Neural progenitor cell (in vitro differentiated cells): ENCODE measurements around the gene AZGP1. TPM values are rescaled to one million over a fixed set of nuclear protein-coding genes. Genes with fewer than 3 reads are reported as not detected.
A peak's percentile ranks its signal among the peaks of the same experiment; 100 is the strongest.

ENCODE experiments used
- DNase-seq: peaks from one replicate; pipeline ENCODE4 v3.0.0-alpha.2; 2016; ENCODE audit warnings: low spot score
- H2AFZ ChIP-seq: fragments of 200-600 bp; sonication (generic); replicated peaks from 2 replicates; pipeline ENCODE4 v1.6.1; 2016; ENCODE audit warnings: antibody characterized with exemption
- H3F3A ChIP-seq: fragments of 200-600 bp; sonication (generic); 2 replicates; pipeline ENCODE4 v1.6.1; 2016; ENCODE audit warnings: antibody characterized with exemption, low read depth
- H3K27ac ChIP-seq: fragments of 200-600 bp; sonication (generic); 2 replicates; pipeline ENCODE4 v1.5.1; 2016; ENCODE audit warnings: mild to moderate bottlenecking
- H3K27me3 ChIP-seq: fragments of 200-600 bp; sonication (generic); 2 replicates; pipeline ENCODE4 v1.6.1; 2016; ENCODE audit warnings: mild to moderate bottlenecking, moderate library complexity
- H3K36me3 ChIP-seq: fragments of 200-600 bp; sonication (generic); 2 replicates; pipeline ENCODE4 v1.5.1; 2016
- H3K4me1 ChIP-seq: fragments of 200-600 bp; sonication (generic); 2 replicates; pipeline ENCODE4 v1.6.1; 2016; ENCODE audit warnings: mixed run types
- H3K4me2 ChIP-seq: fragments of 200-600 bp; sonication (generic); 2 replicates; pipeline ENCODE4 v1.6.1; 2016
- H3K4me3 ChIP-seq: fragments of 200-600 bp; sonication (generic); 2 replicates; pipeline ENCODE4 v1.5.1; 2016
- H3K79me2 ChIP-seq: fragments of 200-600 bp; sonication (generic); 2 replicates; pipeline ENCODE4 v1.6.1; 2016; ENCODE audit warnings: low read depth
- H3K9ac ChIP-seq: fragments of 200-600 bp; sonication (generic); 2 replicates; pipeline ENCODE4 v1.6.1; 2016
- H3K9me3 ChIP-seq: fragments of 200-600 bp; sonication (generic); 2 replicates; pipeline ENCODE4 v1.5.1; 2016; ENCODE audit warnings: low read depth
- H4K20me1 ChIP-seq: fragments of 200-600 bp; sonication (generic); 2 replicates; pipeline ENCODE4 v1.6.1; 2016; ENCODE audit warnings: low read depth
- H3K27ac Mint-ChIP-seq: 3 replicates; pipeline ENCODE4 v1.8.0; 2021; ENCODE audit warnings: mixed read lengths
- H3K27me3 Mint-ChIP-seq: 2 replicates; pipeline ENCODE4 v1.8.0; 2022; ENCODE audit warnings: low read depth, mild to moderate bottlenecking, inconsistent platforms, moderate library complexity, mixed read lengths; ENCODE audit not compliant: insufficient read depth
- H3K36me3 Mint-ChIP-seq: 3 replicates; pipeline ENCODE4 v1.8.0; 2021; ENCODE audit warnings: mixed read lengths
- H3K4me1 Mint-ChIP-seq: 3 replicates; pipeline ENCODE4 v1.8.0; 2021; ENCODE audit warnings: mixed read lengths
- H3K4me3 Mint-ChIP-seq: 3 replicates; pipeline ENCODE4 v1.8.0; 2021; ENCODE audit warnings: mild to moderate bottlenecking, moderate library complexity, mixed read lengths
- H3K9me3 Mint-ChIP-seq: 3 replicates; pipeline ENCODE4 v1.8.0; 2020; ENCODE audit warnings: mixed read lengths
- CTCF ChIP-seq: fragments of 200-600 bp; sonication (generic); IDR thresholded peaks from 2 replicates; pipeline ENCODE4 v1.5.1; 2017; ENCODE audit warnings: antibody characterized with exemption, mild to moderate bottlenecking
- EZH2 ChIP-seq: fragments of 200-600 bp; sonication (generic); IDR thresholded peaks from 2 replicates; pipeline ENCODE4 v1.6.1; 2017; ENCODE audit warnings: antibody characterized with exemption, mild to moderate bottlenecking, moderate library complexity
- EZH2phosphoT487 ChIP-seq: fragments of 200-600 bp; sonication (generic); IDR thresholded peaks from 2 replicates; pipeline ENCODE4 v1.6.1; 2017; ENCODE audit warnings: antibody characterized with exemption
- total RNA-seq: library from RNA; depleted of rRNA; stranded (reverse); fragments of >200 nt; gene quantifications from 2 replicates; pipeline ENCODE4 v1.2.3, GENCODE V29; 2015; ENCODE audit warnings: low replicate concordance

The AZGP1 gene
- total RNA-seq, 1 donor from 2014 or later: not detected

DNA sequence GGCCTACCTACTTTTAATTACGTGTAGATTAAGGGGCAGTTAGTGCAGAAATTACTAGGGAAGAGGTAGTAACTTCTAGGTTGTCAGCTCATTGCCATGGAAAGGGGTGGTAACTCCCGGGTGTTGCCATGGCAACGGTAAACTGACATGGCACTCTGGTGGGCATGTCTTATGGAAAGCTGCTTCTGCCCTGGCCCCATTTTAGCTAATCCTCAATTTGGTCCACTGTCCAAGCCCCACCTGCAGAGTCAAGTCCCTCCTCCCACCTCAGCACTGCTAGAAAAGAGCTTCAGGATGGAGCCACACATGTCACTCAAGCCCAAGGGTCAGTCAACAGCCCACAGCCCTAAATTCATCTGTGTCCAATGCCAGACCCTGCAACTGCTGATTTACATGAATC, 32.1 kb upstream of the AZGP1 start:
- Histone ChIP-seq H3K27me3 (peaks cover 4% of the 10 kb centered on the region), H3K4me2 (no peak overlapping the region), H4K20me1 (no peaks in the 10 kb centered on the region), H3K79me2 (no peaks in the 10 kb centered on the region), H3F3A (no peaks in the 10 kb centered on the region), H3K27ac (no peak overlapping the region), H3K4me3 (no peak overlapping the region), H2AFZ (no peak overlapping the region), H3K9ac (no peak overlapping the region), H3K4me1 (no peaks in the 10 kb centered on the region), H3K36me3 (no peaks in the 10 kb centered on the region), H3K9me3 (no peaks in the 10 kb centered on the region)
- Mint-ChIP-seq H3K9me3 (no peaks in the 10 kb centered on the region), H3K27ac (no peak overlapping the region), H3K4me3 (no peak overlapping the region), H3K36me3 (no peaks in the 10 kb centered on the region), H3K27me3 (peaks cover 9% of the 10 kb centered on the region), H3K4me1 (peaks cover 2% of the 10 kb centered on the region)
- TF ChIP-seq EZH2 (no peak), CTCF (no peak), EZH2phosphoT487 (no peak)
- DNase-seq: peak; percentile 34

DNA sequence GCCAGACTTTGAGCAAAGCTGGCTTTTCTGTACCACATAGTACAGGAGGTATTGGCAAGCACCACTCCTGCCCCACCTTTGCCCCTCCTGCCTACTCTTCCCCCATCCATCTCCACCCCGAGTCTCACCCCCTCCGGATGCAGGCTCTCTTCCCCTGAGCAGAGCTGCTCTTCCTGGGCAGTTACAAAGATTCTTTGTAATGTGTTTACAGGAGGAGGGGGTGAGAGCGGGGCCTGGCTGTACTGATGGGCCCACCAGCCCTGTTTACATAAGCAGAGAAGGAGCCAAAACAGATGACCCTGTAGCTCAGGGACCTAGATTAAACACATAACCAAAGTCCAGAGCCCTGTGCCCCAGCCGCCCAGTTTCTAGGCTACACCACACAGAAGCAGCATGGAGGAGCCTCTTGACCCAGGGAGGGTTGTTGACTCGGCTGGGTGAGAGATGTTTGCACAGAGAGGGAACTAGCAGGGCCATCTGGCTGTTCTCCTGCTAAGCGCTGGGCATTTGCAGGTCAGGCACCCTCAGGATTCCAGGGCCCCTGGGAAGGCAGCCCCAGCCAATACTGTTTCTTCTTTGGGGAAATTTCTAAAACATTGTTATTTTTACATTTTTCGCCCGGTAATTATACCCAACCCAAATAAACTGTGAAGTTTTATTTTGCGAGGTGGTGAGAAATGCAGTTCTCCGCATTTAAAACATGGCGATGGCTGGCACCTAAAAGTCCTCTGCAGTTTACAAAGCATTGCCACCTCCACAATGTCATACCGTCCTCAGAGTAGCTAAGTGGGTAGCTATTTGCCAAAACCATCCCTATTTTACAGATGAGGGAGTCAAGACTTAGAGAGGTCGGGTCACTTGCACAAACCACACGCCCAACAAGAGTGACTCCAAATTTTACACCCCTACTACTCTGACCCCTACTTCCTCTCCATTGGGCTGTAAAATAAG, 28.2 kb upstream of the AZGP1 start:
- H3K4me1 Mint-ChIP-seq: peaks cover 2% of the 10 kb centered on the region
- Histone ChIP-seq H3F3A (no peaks in the 10 kb centered on the region), H3K36me3 (no peaks in the 10 kb centered on the region), H3K4me1 (no peaks in the 10 kb centered on the region), H4K20me1 (no peaks in the 10 kb centered on the region), H2AFZ (peak overlapping the region; percentile 46), H3K4me3 (no peak overlapping the region), H3K9me3 (no peaks in the 10 kb centered on the region), H3K27me3 (no peaks in the 10 kb centered on the region), H3K4me2 (no peak overlapping the region), H3K79me2 (no peaks in the 10 kb centered on the region), H3K27ac (no peak overlapping the region), H3K9ac (no peak overlapping the region)
- H3K4me3 Mint-ChIP-seq: no peak overlapping the region
- H3K36me3 Mint-ChIP-seq: no peaks in the 10 kb centered on the region
- no peaks in the 10 kb centered on the region for H3K9me3 Mint-ChIP-seq
- no peak overlapping the region for H3K27ac Mint-ChIP-seq
- TF ChIP-seq EZH2phosphoT487 (no peak), EZH2 (no peak), CTCF (no peak)
- H3K27me3 Mint-ChIP-seq: peaks cover 7% of the 10 kb centered on the region
- DNase-seq: no peak

DNA sequence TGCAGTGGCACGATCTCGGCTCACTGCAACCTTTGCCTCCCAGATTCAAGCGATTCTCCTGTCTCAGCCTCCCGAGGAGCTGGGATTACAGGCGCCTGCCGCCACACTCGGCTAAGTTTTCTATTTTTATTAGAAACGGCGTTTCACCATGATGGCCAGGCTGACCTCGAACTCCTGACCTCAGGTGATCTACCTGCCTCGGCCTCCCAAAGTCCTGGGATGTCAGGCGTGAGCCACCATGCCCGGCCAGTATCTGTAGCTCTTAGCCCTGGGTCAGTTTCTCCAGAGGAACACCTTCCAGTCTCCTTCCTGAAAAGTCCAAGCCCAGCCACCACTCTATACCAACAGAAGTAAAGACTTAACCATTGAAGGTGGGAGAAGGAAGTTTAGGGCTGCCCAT, 24.4 kb upstream of the AZGP1 start:
- TF ChIP-seq CTCF (no peak), EZH2 (no peak), EZH2phosphoT487 (no peak)
- no peaks in the 10 kb centered on the region for H4K20me1 ChIP-seq
- H3K4me1 Mint-ChIP-seq: no peaks in the 10 kb centered on the region

More for the DNA sequence above, 24.4 kb upstream of the AZGP1 start:
- Mint-ChIP-seq H3K4me3 (no peak overlapping the region), H3K27ac (no peak overlapping the region), H3K9me3 (no peaks in the 10 kb centered on the region), H3K36me3 (no peaks in the 10 kb centered on the region), H3K27me3 (peaks cover 7% of the 10 kb centered on the region)
- Histone ChIP-seq H3K9ac (no peak overlapping the region), H3F3A (no peaks in the 10 kb centered on the region), H2AFZ (no peak overlapping the region), H3K79me2 (no peaks in the 10 kb centered on the region), H3K36me3 (no peaks in the 10 kb centered on the region), H3K9me3 (no peaks in the 10 kb centered on the region), H3K4me3 (no peak overlapping the region), H3K4me1 (no peaks in the 10 kb centered on the region), H3K4me2 (no peak overlapping the region), H3K27me3 (no peaks in the 10 kb centered on the region), H3K27ac (no peak overlapping the region)
- DNase-seq: no peak
